Transverse colon (tissue), 4 donors: Measurements from ENCODE around the gene ZBTB48.

Experiments
- CTCF ChIP-seq, 5 experiments: fragments of 200-600 bp in 3 of 5; fragments of 450-650 bp in 2 of 5; sonication (generic) in 3 of 5; IDR thresholded peaks; 1 replicate in 2 of 5; 2 replicates in 3 of 5; pipeline ENCODE4 v1.5.1; 2016 to 2017; ENCODE audit warnings: antibody characterized with exemption in 5 of 5, inconsistent platforms in 3 of 5, mild to moderate bottlenecking in 2 of 5, moderate library complexity in 1 of 5
- EP300 ChIP-seq: sonication (generic); formaldehyde crosslinking; IDR thresholded peaks from one replicate; pipeline ENCODE4 v1.6.1; 2017; ENCODE audit warnings: antibody characterized with exemption, low read depth
- POLR2A ChIP-seq: fragments of 450-650 bp; IDR thresholded peaks from one replicate; pipeline ENCODE4 v1.6.1; 2016; ENCODE audit warnings: antibody characterized with exemption, mild to moderate bottlenecking, moderate library complexity
- POLR2AphosphoS5 ChIP-seq, 3 donors: sonication (generic); formaldehyde crosslinking; IDR thresholded peaks; one replicate each; pipeline ENCODE4 v1.6.1; 2016; ENCODE audit warnings: antibody characterized with exemption in 3 of 3

GRCh38 chr1:6600410-6601048 lies 20.7 kb downstream of the ZBTB48 start:
- TF ChIP-seq CTCF (IDR thresholded peaks at IDR 0.05) (no peak), POLR2AphosphoS5 (IDR thresholded peaks at IDR 0.05) (no peak), POLR2A (no peak), EP300 (no peak)
